IPS DF 6.9 (cell line): ENCODE results near the gene OAS3.

ENCODE experiments used
- DNase-seq: peaks from one replicate; pipeline ENCODE4 v3.0.0-alpha.2; 2013; ENCODE audit warnings: low read depth, low spot score
- H3K27ac ChIP-seq: one replicate; pipeline ENCODE4 v1.5.1; 2013; ENCODE audit warnings: low read length, control low read depth
- H3K27me3 ChIP-seq: 2 replicates; pipeline ENCODE4 v1.6.1; 2013; ENCODE audit warnings: mild to moderate bottlenecking, low read length; ENCODE audit not compliant: control insufficient read depth, insufficient read depth
- H3K36me3 ChIP-seq: 2 replicates; pipeline ENCODE4 v1.6.1; 2013; ENCODE audit warnings: low read length; ENCODE audit not compliant: control insufficient read depth, insufficient read depth
- H3K4me1 ChIP-seq: 2 replicates; pipeline ENCODE4 v1.6.1; 2013; ENCODE audit warnings: low read length; ENCODE audit not compliant: control insufficient read depth, insufficient read depth
- H3K4me3 ChIP-seq: 2 replicates; pipeline ENCODE4 v1.5.1; 2013; ENCODE audit warnings: mild to moderate bottlenecking, low read length
- H3K9me3 ChIP-seq: 2 replicates; pipeline ENCODE4 v1.6.1; 2013; ENCODE audit warnings: low read length, inconsistent platforms; ENCODE audit not compliant: control insufficient read depth, insufficient read depth
- WGBS: extraction: QIAGEN DNeasy Blood & Tissue Kit; methylation state at CpG from one replicate; pipeline ENCODE4 v1.1.7; 2013; ENCODE audit warnings: mixed read lengths, missing lambda C conversion rate; ENCODE audit not compliant: insufficient read length, insufficient coverage; 5-methylcytosine and 5-hydroxymethylcytosine counted together

OAS3 gene

GRCh38 chr12:112937741-112938719, at the start of gene OAS3:
Gene OAS3, plus strand, starts transcription at chr12:112938474. Its CDS starts 57 bp downstream, at chr12:112938531.
- Histone ChIP-seq H3K36me3 (no peaks in the 10 kb centered on the region), H3K27ac (no peak within 1 kb of the TSS), H3K27me3 (peaks cover 3% of the 10 kb centered on the region; the same call in 1 of the 2 replicates), H3K9me3 (no peaks in the 10 kb centered on the region), H3K4me3 (peak within 1 kb of the TSS; percentile 46; the same call in 1 of the 2 replicates), H3K4me1 (no peaks in the 10 kb centered on the region)
- 100% methylated on average over 2 of the region's 50 CpGs for WGBS
- no peak for DNase-seq

- WGBS: no CpG with 5 or more reads among the region's 6 CpGs
- no peaks in the 10 kb centered on the region for H3K4me1 ChIP-seq
- DNase-seq: no peak
- H3K36me3 ChIP-seq: no peaks in the 10 kb centered on the region
- H3K27me3 ChIP-seq: no peaks in the 10 kb centered on the region; the same call in 1 of the 2 replicates
- H3K9me3 ChIP-seq: no peaks in the 10 kb centered on the region
- no peak overlapping the region for H3K4me3 ChIP-seq
- no peak overlapping the region for H3K27ac ChIP-seq
These were observed 46.9 kb upstream of the OAS3 start for GRCh38 chr12:112891093-112892024.

GRCh38 chr12:112892856-112893255, 45.4 kb upstream of the OAS3 start:
- H3K27ac ChIP-seq: no peak overlapping the region
- no CpG with 5 or more reads among the region's 2 CpGs for WGBS

GRCh38 chr12:112894128-112894527, 44.1 kb upstream of the OAS3 start:
- no peaks in the 10 kb centered on the region for H3K4me1 ChIP-seq
- DNase-seq: no peak
- no peaks in the 10 kb centered on the region; the same call in 1 of the 2 replicates for H3K27me3 ChIP-seq
- H3K9me3 ChIP-seq: no peaks in the 10 kb centered on the region
- no peak overlapping the region for H3K4me3 ChIP-seq
- H3K36me3 ChIP-seq: no peaks in the 10 kb centered on the region
- H3K27ac ChIP-seq: no peak overlapping the region

More at GRCh38 chr12:112892856-112893255, 45.4 kb upstream of the OAS3 start:
- H3K4me1 ChIP-seq: no peaks in the 10 kb centered on the region
- H3K36me3 ChIP-seq: no peaks in the 10 kb centered on the region
- no peak for DNase-seq
- H3K27me3 ChIP-seq: no peaks in the 10 kb centered on the region; the same call in 1 of the 2 replicates
- no peak overlapping the region for H3K4me3 ChIP-seq
- H3K9me3 ChIP-seq: no peaks in the 10 kb centered on the region

- 100% methylated on average over 1 of the region's 6 CpGs for WGBS
- no peak for DNase-seq
- no peaks in the 10 kb centered on the region for H3K27me3 ChIP-seq
These were observed 39.9 kb upstream of the OAS3 start for GRCh38 chr12:112898380-112898779.

GRCh38 chr12:112900298-112901145, 37.8 kb upstream of the OAS3 start:
- H3K27ac ChIP-seq: no peak overlapping the region

More at GRCh38 chr12:112898380-112898779, 39.9 kb upstream of the OAS3 start:
- Histone ChIP-seq H3K4me3 (no peak overlapping the region), H3K27ac (no peak overlapping the region), H3K9me3 (0 out of 2 replicates have a peak, but pooled peaks cover 2% of the 10 kb centered on the region), H3K36me3 (no peaks in the 10 kb centered on the region), H3K4me1 (no peaks in the 10 kb centered on the region)

GRCh38 chr12:112901271-112901670, 37.0 kb upstream of the OAS3 start:
- no peaks in the 10 kb centered on the region for H3K27me3 ChIP-seq
- no peaks in the 10 kb centered on the region for H3K4me1 ChIP-seq
- no peak for DNase-seq
- H3K4me3 ChIP-seq: no peak overlapping the region
- H3K9me3 ChIP-seq: 0 out of 2 replicates have a peak, but pooled peaks cover 2% of the 10 kb centered on the region
- no peaks in the 10 kb centered on the region for H3K36me3 ChIP-seq
- no peak overlapping the region for H3K27ac ChIP-seq
- no CpG with 5 or more reads among the region's 2 CpGs for WGBS

More at GRCh38 chr12:112900298-112901145, 37.8 kb upstream of the OAS3 start:
- Histone ChIP-seq H3K4me3 (no peak overlapping the region), H3K27me3 (no peaks in the 10 kb centered on the region), H3K9me3 (0 out of 2 replicates have a peak, but pooled peaks cover 2% of the 10 kb centered on the region), H3K36me3 (no peaks in the 10 kb centered on the region), H3K4me1 (no peaks in the 10 kb centered on the region)
- DNase-seq: peak; percentile 60
- WGBS: no CpG with 5 or more reads among the region's 11 CpGs

- Histone ChIP-seq H3K9me3 (0 out of 2 replicates have a peak, but pooled peaks cover 2% of the 10 kb centered on the region), H3K27me3 (no peaks in the 10 kb centered on the region), H3K27ac (no peak overlapping the region), H3K36me3 (no peaks in the 10 kb centered on the region), H3K4me1 (no peaks in the 10 kb centered on the region), H3K4me3 (no peak overlapping the region)
- no peak for DNase-seq
These were observed 33.7 kb upstream of the OAS3 start for GRCh38 chr12:112904571-112904970.

GRCh38 chr12:112905451-112906089, 32.7 kb upstream of the OAS3 start:
- H3K4me3 ChIP-seq: no peak overlapping the region
- DNase-seq: no peak
- no peaks in the 10 kb centered on the region for H3K4me1 ChIP-seq
- no peak overlapping the region for H3K27ac ChIP-seq
- H3K36me3 ChIP-seq: no peaks in the 10 kb centered on the region
- no peaks in the 10 kb centered on the region for H3K27me3 ChIP-seq
- WGBS: no CpG with 5 or more reads among the region's 4 CpGs
- 0 out of 2 replicates have a peak, but pooled peaks cover 2% of the 10 kb centered on the region for H3K9me3 ChIP-seq
